NB4 (cell line): ENCODE measurements around the gene CELA2A.

Source experiments
- DNase-seq: peaks from one replicate; pipeline ENCODE4 v3.0.0; 2010; ENCODE audit warnings: low read depth
- H3K4me3 ChIP-seq: one replicate; pipeline ENCODE4 v1.5.1; 2011; ENCODE audit warnings: mild to moderate bottlenecking, low read depth, low read length, moderate library complexity
- CTCF ChIP-seq: IDR thresholded peaks from one replicate; pipeline ENCODE4 v1.5.1; 2012; ENCODE audit warnings: low read depth, low read length
- MAX ChIP-seq: IDR thresholded peaks from 2 replicates; pipeline ENCODE4 v1.6.1; 2011; ENCODE audit warnings: low read depth, low read length
- MYC ChIP-seq: IDR thresholded peaks from 2 replicates; pipeline ENCODE4 v1.6.1; 2011; ENCODE audit warnings: low read depth, low read length
- POLR2A ChIP-seq: IDR thresholded peaks from 2 replicates; pipeline ENCODE4 v1.6.1; 2011; ENCODE audit warnings: mild to moderate bottlenecking; ENCODE audit not compliant: insufficient read length; ENCODE audit errors: extremely low read depth

CELA2A gene

GRCh38 chr1:15435239-15436077 lies 21.1 kb upstream of the CELA2A start:
- DNase-seq, result no peak
- TF ChIP-seq MAX (no peak), CTCF (no peak), MYC (no peak), POLR2A (no peak)
- H3K4me3 ChIP-seq, result no peak overlapping the region

GRCh38 chr1:15436881-15437442 lies 19.6 kb upstream of the CELA2A start:
- TF ChIP-seq MYC, result no peak
- TF ChIP-seq MAX, result no peak
- no peak for TF ChIP-seq CTCF
- no peak for TF ChIP-seq POLR2A
- no peak overlapping the region for H3K4me3 ChIP-seq
- no peak for DNase-seq

DNA sequence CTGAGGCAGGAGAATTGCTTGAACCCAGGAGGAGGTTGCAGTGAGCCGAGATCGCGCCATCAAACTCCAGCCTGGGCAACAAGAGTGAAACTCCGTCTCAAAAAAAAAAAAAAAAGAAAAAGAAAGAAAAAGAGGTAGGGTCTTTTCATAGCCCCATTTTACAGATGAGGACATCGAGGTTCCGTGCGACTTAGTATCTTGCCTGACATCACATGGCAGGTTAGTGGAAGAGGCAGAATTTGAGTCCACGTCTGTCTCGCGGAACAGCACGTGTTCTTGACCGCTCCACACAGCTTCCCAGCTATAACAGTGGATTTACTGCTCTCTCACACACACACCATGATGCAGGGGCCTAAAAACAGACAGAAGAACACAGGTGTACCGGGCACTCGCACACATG lies 17.2 kb upstream of the CELA2A start:
- no peak for DNase-seq
- no peak overlapping the region for H3K4me3 ChIP-seq
- TF ChIP-seq MAX, result no peak
- no peak for TF ChIP-seq MYC
- TF ChIP-seq CTCF, result no peak
- no peak for TF ChIP-seq POLR2A

DNA sequence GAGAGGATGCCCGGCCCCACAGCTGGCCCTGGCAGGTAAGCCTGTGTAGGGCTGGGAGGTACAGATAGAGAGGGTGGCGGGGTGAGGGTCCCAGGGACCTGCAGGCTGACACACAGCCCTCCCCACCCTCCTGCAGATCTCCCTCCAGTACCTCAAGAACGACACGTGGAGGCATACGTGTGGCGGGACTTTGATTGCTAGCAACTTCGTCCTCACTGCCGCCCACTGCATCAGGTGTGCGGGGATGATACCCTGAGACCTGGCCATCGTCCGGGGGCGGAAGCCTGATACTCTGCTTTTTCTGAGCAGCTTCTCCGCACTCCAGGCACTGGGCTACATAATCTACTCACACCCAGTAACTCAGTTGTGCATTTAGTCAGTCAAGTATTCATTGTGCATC lies 16.2 kb upstream of the CELA2A start:
- TF ChIP-seq POLR2A, result no peak
- no peak for TF ChIP-seq MAX
- TF ChIP-seq CTCF, result no peak
- no peak for TF ChIP-seq MYC
- H3K4me3 ChIP-seq, result no peak overlapping the region
- no peak for DNase-seq

- TF ChIP-seq MAX (no peak), POLR2A (no peak), CTCF (no peak), MYC (no peak)
- no peak overlapping the region for H3K4me3 ChIP-seq
- no peak for DNase-seq
Observed at GRCh38 chr1:15441247-15441646, 15.3 kb upstream of the CELA2A start.
